Activated CD8-positive, alpha-beta memory T cell treated with anti-CD3 and anti-CD28 coated beads for 48 hours (primary cell): Measurements from ENCODE around the gene DNAJB9.

Experiments used
- DNase-seq, 3 experiments: peaks; one replicate each; pipeline ENCODE4 v3.0.0-alpha.2; 2020; ENCODE audit warnings: low read depth in 2 of 3, low spot score in 2 of 3

DNAJB9 gene

DNA sequence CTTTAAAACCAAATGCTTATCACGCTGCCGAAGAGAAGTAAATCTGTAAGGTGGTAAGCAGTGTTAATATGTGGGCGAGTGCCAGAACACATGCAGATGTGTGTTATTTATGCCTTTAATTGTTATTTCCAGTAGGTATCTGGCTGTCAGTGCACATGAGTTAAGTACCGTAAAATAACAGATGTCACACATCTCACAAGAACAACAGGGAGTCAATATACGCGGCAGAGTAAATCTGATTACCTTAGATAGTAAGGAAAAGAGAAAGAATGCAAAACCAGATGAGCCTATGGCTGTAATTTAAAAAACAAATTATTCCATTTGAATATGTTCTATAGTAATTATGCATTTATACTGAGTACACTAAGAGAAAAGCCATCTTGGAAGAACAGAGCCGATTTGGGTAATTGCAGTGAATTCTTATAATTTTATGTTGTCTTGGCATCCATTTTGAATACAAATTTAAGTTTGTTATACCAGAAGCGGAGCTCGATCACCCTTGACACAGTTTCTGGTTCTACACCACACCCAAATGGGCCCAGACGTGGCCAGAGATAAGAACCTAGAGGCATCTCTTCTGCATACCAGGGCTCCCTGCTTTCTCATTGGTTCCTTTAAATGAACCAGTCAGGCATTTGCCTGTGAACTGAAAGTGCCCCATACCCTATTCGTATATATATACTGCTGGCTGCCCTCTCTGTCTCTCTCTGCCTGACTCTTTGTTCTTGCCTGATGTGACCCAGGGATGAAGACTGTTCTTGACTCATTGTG lies 34.8 kb downstream of the DNAJB9 start:
- DNase-seq, result no peak

- no peak for DNase-seq
Measured at GRCh38 chr7:108605559-108606201, 36.0 kb downstream of the DNAJB9 start.

DNA sequence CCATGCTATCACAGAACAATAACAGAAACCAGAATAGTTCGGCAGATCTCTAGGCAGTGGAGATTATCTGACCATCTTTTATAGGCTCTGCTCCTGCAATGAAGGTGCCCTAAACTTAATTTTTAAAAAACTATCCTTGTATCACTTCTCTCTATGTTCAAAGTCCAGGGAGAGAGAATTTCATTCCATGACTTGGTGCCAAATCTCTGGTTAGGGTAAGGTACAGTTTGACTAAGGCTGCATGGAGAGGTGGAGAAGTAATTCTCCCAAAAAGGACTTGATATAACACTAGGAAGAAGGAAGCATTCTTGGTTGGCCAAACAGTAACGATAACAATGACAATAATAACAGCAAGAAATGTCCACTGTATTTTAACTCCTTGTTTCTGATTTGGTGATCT lies 40.0 kb downstream of the DNAJB9 start:
- no peak for DNase-seq

DNA sequence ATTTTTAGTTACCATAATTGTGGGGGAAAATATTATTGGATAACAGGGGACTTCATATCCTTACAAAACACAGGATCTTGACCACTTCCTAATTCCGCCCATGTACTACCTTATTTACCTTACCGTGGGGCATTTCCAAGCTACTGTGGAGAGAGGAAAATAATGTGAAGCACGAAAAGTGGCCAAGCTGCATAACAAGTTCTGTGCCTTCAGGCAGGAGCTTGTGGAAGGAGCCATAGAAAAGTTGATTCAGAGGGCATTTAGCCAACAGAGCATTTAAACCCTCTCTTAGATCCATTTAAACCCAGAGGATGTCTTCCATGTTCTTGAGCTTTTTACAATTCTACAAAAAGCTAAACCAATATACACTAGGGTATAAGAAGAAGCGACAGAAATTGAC lies 41.6 kb downstream of the DNAJB9 start:
- DNase-seq, result no peak

DNA sequence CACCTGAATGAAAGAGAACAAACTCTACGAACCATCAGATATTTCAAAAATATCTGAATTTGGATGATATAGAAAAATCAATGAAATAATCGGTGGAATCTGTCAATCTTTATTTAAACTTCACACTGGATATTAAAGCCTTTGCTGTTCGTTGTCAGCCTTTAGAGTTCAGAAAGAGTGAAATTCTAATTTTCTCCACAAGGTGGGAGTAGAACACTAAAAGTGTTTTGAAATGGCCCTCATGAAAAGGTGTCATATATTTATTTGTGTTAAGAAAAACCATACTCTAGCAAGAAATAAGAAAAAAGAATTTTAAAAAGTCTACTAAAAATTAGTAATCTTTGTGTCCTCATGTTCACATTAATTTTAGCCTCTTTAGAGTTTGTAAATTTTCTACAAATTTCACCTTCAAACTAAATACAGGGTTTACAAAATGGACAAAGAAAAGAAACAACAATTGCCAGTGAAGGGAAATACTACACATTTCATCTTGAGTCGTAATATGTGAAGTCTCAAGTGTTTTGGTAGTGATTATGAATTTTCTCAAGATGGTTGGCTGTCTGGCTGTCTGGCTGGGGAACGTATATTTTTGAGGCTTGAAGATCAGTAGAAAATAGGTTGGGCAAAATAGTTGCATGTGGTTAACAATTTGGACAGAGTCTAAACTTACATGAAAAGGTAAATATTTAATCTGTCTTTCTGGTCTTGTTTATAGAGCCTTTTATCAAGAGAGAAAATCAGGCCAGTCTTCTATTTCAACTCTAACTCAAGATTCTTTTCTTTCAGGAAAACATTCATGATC lies 43.7 kb downstream of the DNAJB9 start:
- no peak for DNase-seq

DNA sequence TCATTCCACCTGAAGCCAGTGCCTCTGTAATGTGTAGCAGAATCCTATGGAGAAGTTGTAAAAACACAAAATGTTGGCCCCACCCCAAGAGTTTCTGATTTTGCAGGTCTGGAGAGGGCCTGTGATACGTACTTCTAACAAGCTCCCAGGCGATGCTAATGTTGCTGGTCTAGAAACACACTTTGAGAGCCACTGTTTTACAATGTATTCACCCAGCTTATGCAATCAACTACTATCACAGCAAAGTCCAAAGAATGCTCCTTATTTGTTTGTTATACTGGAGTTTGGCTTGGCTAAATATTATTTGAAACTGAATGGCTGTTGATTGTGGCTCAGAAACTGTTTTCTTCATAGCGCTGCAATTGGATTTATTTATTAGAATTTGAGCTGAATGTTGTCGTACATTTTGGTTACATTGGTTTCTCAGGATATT lies 44.3 kb downstream of the DNAJB9 start:
- DNase-seq, result no peak

GRCh38 chr7:108614896-108615295 lies 45.2 kb downstream of the DNAJB9 start:
- no peak for DNase-seq

GRCh38 chr7:108618056-108618455 lies 48.4 kb downstream of the DNAJB9 start:
- DNase-seq, result no peak

DNA sequence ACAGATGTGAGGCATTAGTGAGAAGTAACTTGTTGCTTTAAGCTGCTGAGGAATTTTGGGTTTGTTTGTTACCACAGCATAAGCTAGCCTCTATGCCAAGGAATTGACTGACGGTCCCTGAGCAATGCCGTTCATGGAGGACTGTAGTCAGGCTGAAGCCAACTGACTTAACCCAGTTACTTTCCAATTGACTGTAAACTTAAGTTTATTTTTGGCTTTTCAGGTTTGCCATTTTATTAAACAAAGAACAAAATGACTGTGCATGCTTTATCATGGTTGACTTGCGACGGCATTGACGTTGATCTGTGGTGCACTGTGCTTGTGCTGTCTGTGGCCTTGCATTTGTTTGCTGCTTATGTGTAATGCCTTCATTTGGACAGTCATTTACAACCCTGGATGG lies 53.5 kb downstream of the DNAJB9 start:
- no peak for DNase-seq
